Ammon's horn (tissue), 1 donor: ENCODE results near the gene VEZT.
"Not testable (repeated sequence)": the region's sequence is repeated elsewhere in the genome, so short reads cannot be mapped to it uniquely, and the experiment has no call there.

ENCODE experiments used
- DNase-seq: peaks from one replicate; pipeline ENCODE4 v3.0.0-alpha.2; 2016; ENCODE audit warnings: low spot score

Gene VEZT

GRCh38 chr12:95321516-95322246 lies 104.1 kb downstream of the VEZT start:
- no peak for DNase-seq

DNA sequence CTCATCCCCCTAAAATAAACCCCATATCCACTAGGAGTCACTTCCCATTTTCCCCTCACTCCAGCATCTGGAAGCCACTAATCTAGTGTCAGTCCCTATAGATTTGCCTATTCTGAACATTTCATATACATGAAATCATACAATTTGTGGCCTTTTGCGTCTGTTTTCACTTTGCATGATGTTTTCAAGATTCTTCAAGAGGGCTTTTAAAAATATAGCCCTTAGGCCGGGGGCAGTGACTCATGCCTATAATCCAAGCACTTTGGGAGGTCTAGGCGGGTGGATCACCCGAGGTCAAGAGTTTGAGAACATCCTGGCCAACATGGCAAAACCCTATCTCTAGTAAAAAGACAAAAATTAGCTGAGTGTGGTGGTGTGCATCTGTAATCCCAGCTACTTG lies 104.7 kb downstream of the VEZT start:
- DNase-seq, result no peak

- no peak for DNase-seq
Observed at GRCh38 chr12:95323212-95323611, 105.6 kb downstream of the VEZT start.

GRCh38 chr12:95324246-95324645 lies 106.6 kb downstream of the VEZT start:
- not testable (repeated sequence) for DNase-seq

GRCh38 chr12:95325501-95325900 lies 107.9 kb downstream of the VEZT start:
- DNase-seq, result no peak

DNA sequence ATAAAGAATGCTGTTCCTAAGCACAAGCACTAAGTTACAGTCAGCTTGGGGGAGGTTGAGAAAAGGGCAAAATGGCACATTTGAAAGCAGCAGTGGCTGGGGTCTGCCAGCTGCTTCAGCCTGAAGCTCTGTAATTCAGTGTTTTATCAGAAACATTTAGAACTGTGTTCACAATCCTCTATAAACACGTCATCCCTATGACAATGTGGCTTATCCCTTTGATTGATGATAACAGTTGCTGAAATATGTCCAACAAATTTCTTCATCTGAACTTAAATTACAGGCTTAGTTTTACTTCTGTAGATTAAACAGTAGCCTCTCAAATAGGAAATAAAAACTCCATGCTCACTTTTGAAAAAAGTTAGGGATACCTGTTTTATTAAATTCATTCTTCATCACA lies 108.8 kb downstream of the VEZT start:
- DNase-seq, result no peak

GRCh38 chr12:95326855-95327254 lies 109.2 kb downstream of the VEZT start:
- DNase-seq, result no peak

DNA sequence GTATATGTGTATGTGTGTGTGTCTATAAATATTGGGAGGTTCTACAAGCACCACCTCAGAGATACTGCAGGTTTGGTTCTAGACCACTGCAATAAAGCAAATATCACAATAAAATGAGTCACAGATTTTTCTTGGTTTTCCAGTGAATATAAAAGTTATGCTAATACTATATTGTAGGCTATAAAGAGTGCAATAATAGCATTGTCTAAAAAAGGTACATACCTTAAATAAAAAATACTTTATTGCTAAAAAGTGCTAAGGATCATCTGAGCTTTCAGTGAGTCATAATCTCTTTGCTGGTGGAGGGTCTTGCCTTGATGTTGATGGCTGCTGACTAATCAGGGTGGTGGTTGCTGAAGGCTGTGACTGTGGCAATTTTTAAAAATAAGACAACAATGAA lies 111.1 kb downstream of the VEZT start:
- no peak for DNase-seq

DNA sequence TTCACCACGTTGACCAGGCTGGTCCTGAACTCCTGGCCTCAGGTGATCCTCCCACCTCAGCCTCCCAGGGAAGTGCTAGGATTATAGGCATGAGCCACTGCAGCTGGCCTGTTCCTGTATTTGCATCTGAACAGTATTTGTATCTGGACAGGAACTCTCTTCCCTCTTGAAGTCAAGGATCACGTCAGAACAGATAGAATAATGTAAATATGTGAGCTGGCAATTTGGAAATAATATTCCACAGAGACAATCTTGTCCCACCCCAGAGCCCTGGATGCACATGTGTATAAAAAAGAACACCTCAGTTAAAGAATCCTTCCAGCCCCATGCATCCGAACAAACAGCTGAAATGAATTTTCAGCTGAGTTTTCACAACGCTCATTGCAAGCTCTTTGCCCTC lies 118.3 kb downstream of the VEZT start:
- DNase-seq, result no peak

GRCh38 chr12:95336387-95337067 lies 118.9 kb downstream of the VEZT start:
- DNase-seq, result peak; percentile 90

DNA sequence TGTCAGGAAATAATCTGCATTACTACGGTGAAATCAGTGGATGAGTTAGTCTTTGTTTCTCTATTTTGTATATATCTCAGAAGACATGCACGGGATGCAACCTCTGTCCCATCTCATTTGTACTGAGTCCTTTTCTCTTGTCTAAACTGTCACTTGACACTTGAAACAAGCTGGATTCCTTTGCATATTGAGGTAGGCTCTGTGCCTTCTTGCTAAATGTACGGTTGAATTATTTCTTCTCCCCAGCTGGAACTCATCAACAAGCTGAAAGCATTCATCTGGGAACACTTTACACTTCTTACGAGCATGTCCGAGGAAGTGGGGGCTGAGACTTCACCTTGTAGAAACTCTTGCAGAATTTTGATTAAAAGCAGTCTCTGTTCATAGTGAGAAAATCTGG lies 119.5 kb downstream of the VEZT start:
- no peak for DNase-seq

GRCh38 chr12:95339086-95339788 lies 121.6 kb downstream of the VEZT start:
- DNase-seq, result no peak

- DNase-seq, result no peak
Observed at GRCh38 chr12:95342008-95342407, 124.4 kb downstream of the VEZT start.

DNA sequence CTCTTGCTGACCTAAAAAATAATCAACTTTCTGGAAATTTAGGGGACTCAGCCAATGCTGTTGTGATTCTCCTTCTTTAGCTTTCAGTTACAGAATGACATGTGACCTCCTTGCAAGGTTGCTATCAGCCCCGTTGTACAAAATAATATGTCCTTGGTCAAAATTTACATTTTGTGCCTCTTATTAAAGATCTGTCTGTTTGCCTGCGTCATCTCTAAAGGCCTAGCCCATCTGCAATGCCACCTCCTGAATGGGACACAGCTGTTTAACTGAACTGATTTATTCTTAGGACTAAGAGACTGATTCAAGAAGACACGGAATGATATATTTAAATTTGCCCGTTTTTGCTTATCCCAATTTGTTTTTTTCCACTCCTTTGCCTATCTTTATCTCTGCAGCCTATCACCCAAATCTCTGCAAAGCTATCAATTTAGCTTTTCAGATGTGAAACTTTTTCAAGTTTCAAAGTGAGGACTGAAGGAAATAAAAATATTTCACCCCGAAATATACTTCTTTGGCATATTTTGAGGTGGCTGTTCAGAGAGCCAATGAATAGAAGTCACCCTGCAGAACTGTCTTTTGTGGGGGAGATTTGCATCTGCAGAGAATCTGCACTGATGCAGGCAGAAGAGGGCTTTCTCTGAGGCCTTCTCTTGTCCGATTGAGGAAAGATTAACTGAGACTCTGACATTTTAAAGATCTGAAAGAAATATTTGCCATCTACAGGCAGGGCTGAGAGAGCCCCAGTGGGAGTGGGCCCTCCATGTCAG lies 126.0 kb downstream of the VEZT start:
- DNase-seq, result no peak

- no peak for DNase-seq
Observed at GRCh38 chr12:95349291-95349690, 131.7 kb downstream of the VEZT start.

GRCh38 chr12:95351748-95352147 lies 134.1 kb downstream of the VEZT start:
- DNase-seq, result no peak
